ENCODE measurements around the gene SNX32.

DNA sequence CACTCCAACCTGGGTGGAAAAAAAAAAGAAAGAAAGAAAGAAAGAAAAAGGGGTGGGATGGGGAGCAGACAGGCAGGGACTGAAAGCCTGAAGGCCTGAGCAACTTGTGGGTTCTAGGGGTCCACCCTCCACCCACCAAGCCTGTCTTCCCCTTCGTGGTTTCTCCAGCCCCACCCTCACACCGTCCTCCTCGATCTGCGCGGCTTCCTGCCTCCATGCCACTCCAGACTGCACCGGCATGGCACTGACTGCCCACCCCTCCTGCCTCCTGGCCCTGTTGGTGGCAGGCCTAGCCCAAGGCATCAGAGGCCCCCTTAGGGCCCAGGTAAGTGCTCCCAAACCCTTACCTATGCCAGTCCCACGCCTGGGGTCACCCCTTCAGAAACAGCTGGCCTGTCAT is 45.9 kb downstream of the SNX32 start, which contains the start of gene CTSW:
- TF ChIP-seq, protein P1, sequence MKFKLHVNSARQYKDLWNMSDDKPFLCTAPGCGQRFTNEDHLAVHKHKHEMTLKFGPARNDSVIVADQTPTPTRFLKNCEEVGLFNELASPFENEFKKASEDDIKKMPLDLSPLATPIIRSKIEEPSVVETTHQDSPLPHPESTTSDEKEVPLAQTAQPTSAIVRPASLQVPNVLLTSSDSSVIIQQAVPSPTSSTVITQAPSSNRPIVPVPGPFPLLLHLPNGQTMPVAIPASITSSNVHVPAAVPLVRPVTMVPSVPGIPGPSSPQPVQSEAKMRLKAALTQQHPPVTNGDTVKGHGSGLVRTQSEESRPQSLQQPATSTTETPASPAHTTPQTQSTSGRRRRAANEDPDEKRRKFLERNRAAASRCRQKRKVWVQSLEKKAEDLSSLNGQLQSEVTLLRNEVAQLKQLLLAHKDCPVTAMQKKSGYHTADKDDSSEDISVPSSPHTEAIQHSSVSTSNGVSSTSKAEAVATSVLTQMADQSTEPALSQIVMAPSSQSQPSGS (tag by site-specific recombination; IDR thresholded peaks at IDR 0.05; ENCODE audit: low read depth) = no peak
- TF ChIP-seq ZNF830 (tag by site-specific recombination; IDR thresholded peaks at IDR 0.05; ENCODE audit: low read depth) (no peak), REPIN1 (tag by site-specific recombination; IDR thresholded peaks at IDR 0.05; ENCODE audit: low read depth) (no peak), ZNF791 (tag by site-specific recombination; IDR thresholded peaks at IDR 0.05) (no peak)

Data from HEK293 (cell line).